Sigmoid colon (tissue), 4 donors: ENCODE data around the gene TOMM70.

Experiments used
- CTCF ChIP-seq, 4 experiments: fragments of 450-650 bp in 3 of 4; fragments of 200-600 bp in 1 of 4; IDR thresholded peaks; one replicate each; pipeline ENCODE4 v1.5.1; 2016 to 2019; ENCODE audit warnings: antibody characterized with exemption in 4 of 4, mild to moderate bottlenecking in 3 of 4, moderate library complexity in 2 of 4
- EP300 ChIP-seq, 4 donors: sonication (generic); formaldehyde crosslinking; IDR thresholded peaks; one replicate each; pipeline ENCODE4 v1.6.1; 2017; ENCODE audit warnings: antibody characterized with exemption in 4 of 4
- POLR2A ChIP-seq, 2 donors: fragments of 450-650 bp; IDR thresholded peaks; one replicate each; pipeline ENCODE4 v1.6.1; 2016; ENCODE audit warnings: antibody characterized with exemption in 2 of 2, mild to moderate bottlenecking in 2 of 2, moderate library complexity in 2 of 2
- POLR2AphosphoS5 ChIP-seq, 4 donors: sonication (generic); formaldehyde crosslinking; IDR thresholded peaks; one replicate each; pipeline ENCODE4 v1.6.1; 2017; ENCODE audit warnings: antibody characterized with exemption in 4 of 4

- no peak for TF ChIP-seq CTCF (IDR thresholded peaks at IDR 0.05)
- no peak for TF ChIP-seq POLR2A (IDR thresholded peaks at IDR 0.05)
- TF ChIP-seq EP300 (IDR thresholded peaks at IDR 0.05): no peak
- TF ChIP-seq POLR2AphosphoS5 (IDR thresholded peaks at IDR 0.05): no peak
These were observed 28.4 kb upstream of the TOMM70 start for GRCh38 chr3:100429187-100429716.
